HepG2 (cell line): ENCODE measurements around the gene ATP7A.

Experiments
- MEF2D ChIP-seq: sonication (generic); formaldehyde crosslinking; IDR thresholded peaks from 2 replicates; pipeline ENCODE4 v1.5.1; 2020; ENCODE audit warnings: mild to moderate bottlenecking, missing genetic modification reagents
- TF ChIP-seq, protein P1 (sequence below), 2 experiments: sonication (generic) in 1 of 2; formaldehyde crosslinking in 1 of 2; IDR thresholded peaks; 2 replicates each; pipeline versions ENCODE4 v1.5.1 to v1.6.1; 2011 to 2020; ENCODE audit warnings: borderline replicate concordance in 1 of 2, low read depth in 1 of 2, low read length in 1 of 2, mild to moderate bottlenecking in 1 of 2, missing genetic modification reagents in 1 of 2, moderate library complexity in 1 of 2
- TF ChIP-seq, protein P2 (sequence below), 2 experiments: IDR thresholded peaks; 2 replicates each; pipeline ENCODE4 v1.6.1; 2011 to 2012; ENCODE audit warnings: low read length in 2 of 2, borderline replicate concordance in 1 of 2, low read depth in 1 of 2, mild to moderate bottlenecking in 1 of 2, moderate library complexity in 1 of 2

DNA sequence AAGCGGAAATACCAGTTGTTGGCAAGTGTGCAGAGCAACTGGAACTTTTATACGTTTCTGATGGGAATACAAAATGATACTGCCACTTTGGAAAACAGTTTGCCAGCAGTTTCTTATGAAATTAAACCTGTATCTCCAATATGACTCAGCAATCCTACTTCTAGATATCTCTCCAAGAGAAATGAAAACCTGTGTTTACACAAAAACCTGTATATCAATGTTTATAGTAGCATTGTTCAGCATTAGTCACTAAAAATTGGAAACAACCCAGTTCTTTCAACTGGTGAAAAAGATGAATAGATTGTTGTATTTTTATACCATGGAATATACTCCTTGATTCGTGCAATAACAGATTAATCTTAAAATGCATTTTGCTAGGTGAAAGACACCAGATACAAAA is 26.8 kb downstream of the ATP7A start:
- TF ChIP-seq, protein P1, sequence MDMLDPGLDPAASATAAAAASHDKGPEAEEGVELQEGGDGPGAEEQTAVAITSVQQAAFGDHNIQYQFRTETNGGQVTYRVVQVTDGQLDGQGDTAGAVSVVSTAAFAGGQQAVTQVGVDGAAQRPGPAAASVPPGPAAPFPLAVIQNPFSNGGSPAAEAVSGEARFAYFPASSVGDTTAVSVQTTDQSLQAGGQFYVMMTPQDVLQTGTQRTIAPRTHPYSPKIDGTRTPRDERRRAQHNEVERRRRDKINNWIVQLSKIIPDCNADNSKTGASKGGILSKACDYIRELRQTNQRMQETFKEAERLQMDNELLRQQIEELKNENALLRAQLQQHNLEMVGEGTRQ (IDR thresholded peaks at IDR 0.05; ENCODE audit: low read depth, low read length): no peak
- TF ChIP-seq, protein P1 (CRISPR knock-in tag; IDR thresholded peaks at IDR 0.05; ENCODE audit: borderline replicate concordance): no peak
- no peak for TF ChIP-seq MEF2D (CRISPR knock-in tag)
- TF ChIP-seq, protein P2, sequence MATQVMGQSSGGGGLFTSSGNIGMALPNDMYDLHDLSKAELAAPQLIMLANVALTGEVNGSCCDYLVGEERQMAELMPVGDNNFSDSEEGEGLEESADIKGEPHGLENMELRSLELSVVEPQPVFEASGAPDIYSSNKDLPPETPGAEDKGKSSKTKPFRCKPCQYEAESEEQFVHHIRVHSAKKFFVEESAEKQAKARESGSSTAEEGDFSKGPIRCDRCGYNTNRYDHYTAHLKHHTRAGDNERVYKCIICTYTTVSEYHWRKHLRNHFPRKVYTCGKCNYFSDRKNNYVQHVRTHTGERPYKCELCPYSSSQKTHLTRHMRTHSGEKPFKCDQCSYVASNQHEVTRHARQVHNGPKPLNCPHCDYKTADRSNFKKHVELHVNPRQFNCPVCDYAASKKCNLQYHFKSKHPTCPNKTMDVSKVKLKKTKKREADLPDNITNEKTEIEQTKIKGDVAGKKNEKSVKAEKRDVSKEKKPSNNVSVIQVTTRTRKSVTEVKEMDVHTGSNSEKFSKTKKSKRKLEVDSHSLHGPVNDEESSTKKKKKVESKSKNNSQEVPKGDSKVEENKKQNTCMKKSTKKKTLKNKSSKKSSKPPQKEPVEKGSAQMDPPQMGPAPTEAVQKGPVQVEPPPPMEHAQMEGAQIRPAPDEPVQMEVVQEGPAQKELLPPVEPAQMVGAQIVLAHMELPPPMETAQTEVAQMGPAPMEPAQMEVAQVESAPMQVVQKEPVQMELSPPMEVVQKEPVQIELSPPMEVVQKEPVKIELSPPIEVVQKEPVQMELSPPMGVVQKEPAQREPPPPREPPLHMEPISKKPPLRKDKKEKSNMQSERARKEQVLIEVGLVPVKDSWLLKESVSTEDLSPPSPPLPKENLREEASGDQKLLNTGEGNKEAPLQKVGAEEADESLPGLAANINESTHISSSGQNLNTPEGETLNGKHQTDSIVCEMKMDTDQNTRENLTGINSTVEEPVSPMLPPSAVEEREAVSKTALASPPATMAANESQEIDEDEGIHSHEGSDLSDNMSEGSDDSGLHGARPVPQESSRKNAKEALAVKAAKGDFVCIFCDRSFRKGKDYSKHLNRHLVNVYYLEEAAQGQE (IDR thresholded peaks at IDR 0.05; ENCODE audit: borderline replicate concordance in 1 of 2, low read depth in 1 of 2, low read length in 2 of 2): no peak
